OCI-LY7 (cell line): ENCODE results near the gene THUMPD2. TPM values are rescaled to one million over a fixed set of nuclear protein-coding genes. Genes with fewer than 3 reads are reported as not detected.

Source experiments
- BruUV-seq: library from RNA; stranded (reverse); fragments of 400-500 nt; replicated peaks from 2 replicates; lab custom pipeline; 2021; lab: Mats Ljungman, UMichigan
- CTCF ChIA-PET: fragments of 300-600 bp; sonication (Branson Sonifier 250); formaldehyde crosslinking; loops from one replicate; lab custom pipeline; 2022; ENCODE audit warnings: antibody characterized with exemption; ENCODE audit not compliant: unreplicated experiment; lab: Charles Lee
- POLR2A ChIA-PET: fragments of 300-600 bp; sonication (Branson Sonifier 250); formaldehyde crosslinking; loops from one replicate; lab custom pipeline; 2022; ENCODE audit warnings: antibody characterized with exemption; lab: Charles Lee
- DNase-seq: peaks from one replicate; pipeline ENCODE4 v3.0.0-alpha.2; 2015; ENCODE audit warnings: low spot score
- H2AFZ ChIP-seq: fragments of 200-600 bp; sonication (generic), shearing (Covaris generic); 2 replicates; pipeline ENCODE4 v1.6.1; 2014; ENCODE audit warnings: mild to moderate bottlenecking, antibody characterized with exemption, low read length, moderate library complexity
- H3K27ac ChIP-seq: fragments of 200-600 bp; sonication (generic); 2 replicates; pipeline ENCODE4 v1.5.1; 2014; ENCODE audit warnings: mixed run types, low read depth, mild to moderate bottlenecking, moderate library complexity, low read length, inconsistent platforms; ENCODE audit not compliant: poor library complexity, severe bottlenecking
- H3K36me3 ChIP-seq: fragments of 200-600 bp; sonication (generic); 2 replicates; pipeline ENCODE4 v1.6.1; 2014; ENCODE audit warnings: mild to moderate bottlenecking, antibody characterized with exemption, low read length, moderate library complexity, mixed read lengths; ENCODE audit not compliant: insufficient read depth
- H3K4me1 ChIP-seq: fragments of 200-600 bp; sonication (generic); 2 replicates; pipeline ENCODE4 v1.5.1; 2014; ENCODE audit warnings: mild to moderate bottlenecking, low read length; ENCODE audit not compliant: insufficient read depth, poor library complexity, severe bottlenecking
- H3K4me2 ChIP-seq: fragments of 200-600 bp; sonication (generic); 2 replicates; pipeline ENCODE4 v1.6.1; 2014; ENCODE audit warnings: mild to moderate bottlenecking, low read length
- H3K4me3 ChIP-seq: fragments of 200-600 bp; sonication (generic); 2 replicates; pipeline ENCODE4 v1.5.1; 2014; ENCODE audit warnings: mild to moderate bottlenecking, low read depth, low read length; ENCODE audit not compliant: poor library complexity, severe bottlenecking
- H3K79me2 ChIP-seq: fragments of 200-600 bp; sonication (generic); 2 replicates; pipeline ENCODE4 v1.6.1; 2016; ENCODE audit warnings: low read depth, mild to moderate bottlenecking, low read length, moderate library complexity, mixed read lengths; ENCODE audit not compliant: insufficient read depth
- H3K9me2 ChIP-seq: fragments of 200-600 bp; sonication (generic); 2 replicates; pipeline ENCODE4 v1.6.1; 2016; ENCODE audit warnings: mild to moderate bottlenecking, low read length, mixed read lengths; ENCODE audit not compliant: insufficient read depth
- H3K9me3 ChIP-seq: fragments of 200-600 bp; sonication (generic); 2 replicates; pipeline ENCODE4 v1.6.1; 2014; ENCODE audit warnings: mild to moderate bottlenecking, mixed run types, low read length, mixed read lengths
- H4K20me1 ChIP-seq: fragments of 200-600 bp; sonication (generic); 2 replicates; pipeline ENCODE4 v1.6.1; 2014; ENCODE audit warnings: mild to moderate bottlenecking, antibody characterized with exemption, low read length, moderate library complexity, mixed read lengths; ENCODE audit not compliant: insufficient read depth
- EZH2phosphoT487 ChIP-seq: fragments of 200-600 bp; sonication (generic); IDR thresholded peaks from 2 replicates; pipeline ENCODE4 v1.6.1; 2018; ENCODE audit warnings: low read depth, borderline replicate concordance, mild to moderate bottlenecking, mixed run types, antibody characterized with exemption, low read length, moderate library complexity, mixed read lengths
- intact Hi-C: fragments of 100-400 bp; cut with micrococcal nuclease; formaldehyde crosslinking; loops from one replicate; pipeline ENCODE4 v1.10.0; 2022; ENCODE audit not compliant: unreplicated experiment
- total RNA-seq, 2 experiments: library from RNA; depleted of rRNA in 1 of 2; stranded (reverse); fragments of >200 nt in 1 of 2; shearing (Covaris generic) in 1 of 2; gene quantifications; 2 replicates each; pipeline ENCODE4 v1.2.3, GENCODE V29; 2014 to 2022
- TF ChIP-seq, protein P1 (sequence below): fragments of 200-600 bp; sonication (generic); conservative IDR thresholded peaks from 2 replicates; pipeline ENCODE4 v1.5.1; 2014; ENCODE audit warnings: mild to moderate bottlenecking, antibody characterized with exemption, low read length, moderate library complexity, mixed read lengths

Gene THUMPD2
- total RNA-seq, 2 experiments from 2014 or later, result 18.3 to 24.6 TPM

DNA sequence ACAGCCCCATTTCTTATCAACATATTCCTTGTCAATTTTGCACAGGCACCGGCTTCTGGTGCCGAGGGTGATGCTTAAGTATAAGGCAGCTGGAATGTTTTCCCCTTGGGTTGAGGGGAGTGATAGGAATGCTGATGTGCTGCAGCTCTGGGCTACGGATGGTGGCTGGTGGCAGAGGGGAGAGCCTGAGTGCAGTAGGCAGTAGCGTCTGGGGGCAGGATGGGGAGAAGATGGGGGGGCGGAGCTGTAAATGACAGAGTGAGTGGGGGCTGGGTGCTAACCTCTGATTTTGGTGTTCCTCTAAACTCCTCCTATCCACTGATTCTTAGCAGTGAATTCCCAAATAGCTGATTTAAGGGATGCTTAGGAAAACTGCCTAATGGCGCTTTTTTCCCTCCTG, 92.6 kb downstream of the THUMPD2 start:
- Histone ChIP-seq H3K27ac (no peak overlapping the region), H3K4me3 (no peak overlapping the region)
- CTCF ChIA-PET, result no interaction called here

More for the DNA sequence above, 92.6 kb downstream of the THUMPD2 start:
- POLR2A ChIA-PET, result no interaction called here
- Histone ChIP-seq H3K9me2 (no peaks in the 10 kb centered on the region), H3K4me1 (no peaks in the 10 kb centered on the region), H3K79me2 (no peaks in the 10 kb centered on the region), H3K36me3 (no peaks in the 10 kb centered on the region), H3K4me2 (no peak overlapping the region), H2AFZ (no peak overlapping the region), H3K9me3 (no peaks in the 10 kb centered on the region), H4K20me1 (no peaks in the 10 kb centered on the region)
- no peak for TF ChIP-seq EZH2phosphoT487
- TF ChIP-seq, protein P1, sequence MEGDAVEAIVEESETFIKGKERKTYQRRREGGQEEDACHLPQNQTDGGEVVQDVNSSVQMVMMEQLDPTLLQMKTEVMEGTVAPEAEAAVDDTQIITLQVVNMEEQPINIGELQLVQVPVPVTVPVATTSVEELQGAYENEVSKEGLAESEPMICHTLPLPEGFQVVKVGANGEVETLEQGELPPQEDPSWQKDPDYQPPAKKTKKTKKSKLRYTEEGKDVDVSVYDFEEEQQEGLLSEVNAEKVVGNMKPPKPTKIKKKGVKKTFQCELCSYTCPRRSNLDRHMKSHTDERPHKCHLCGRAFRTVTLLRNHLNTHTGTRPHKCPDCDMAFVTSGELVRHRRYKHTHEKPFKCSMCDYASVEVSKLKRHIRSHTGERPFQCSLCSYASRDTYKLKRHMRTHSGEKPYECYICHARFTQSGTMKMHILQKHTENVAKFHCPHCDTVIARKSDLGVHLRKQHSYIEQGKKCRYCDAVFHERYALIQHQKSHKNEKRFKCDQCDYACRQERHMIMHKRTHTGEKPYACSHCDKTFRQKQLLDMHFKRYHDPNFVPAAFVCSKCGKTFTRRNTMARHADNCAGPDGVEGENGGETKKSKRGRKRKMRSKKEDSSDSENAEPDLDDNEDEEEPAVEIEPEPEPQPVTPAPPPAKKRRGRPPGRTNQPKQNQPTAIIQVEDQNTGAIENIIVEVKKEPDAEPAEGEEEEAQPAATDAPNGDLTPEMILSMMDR, result no peak
- BruUV-seq, result no TSS peak
- no peak for DNase-seq
- intact Hi-C loops, result no loop called here

Other genes starting within 250 kb of the THUMPD2 start
- gene TMEM178A, start 113.3 kb downstream of the THUMPD2 start, total RNA-seq (2014; rRNA removed; shearing (Covaris generic)), result 0.25 and 0.39 TPM in 2 replicates
- gene TMEM178A, start 113.3 kb downstream of the THUMPD2 start, total RNA-seq (2022), result 0.38 and 0.52 TPM in 2 replicates